ENCODE results near the gene MPRIP. TPM values are rescaled to one million over a fixed set of nuclear protein-coding genes. Genes with fewer than 3 reads are reported as not detected.

MPRIP gene
- total RNA-seq, 1 experiment from 2014 or later, result 132 TPM

DNA sequence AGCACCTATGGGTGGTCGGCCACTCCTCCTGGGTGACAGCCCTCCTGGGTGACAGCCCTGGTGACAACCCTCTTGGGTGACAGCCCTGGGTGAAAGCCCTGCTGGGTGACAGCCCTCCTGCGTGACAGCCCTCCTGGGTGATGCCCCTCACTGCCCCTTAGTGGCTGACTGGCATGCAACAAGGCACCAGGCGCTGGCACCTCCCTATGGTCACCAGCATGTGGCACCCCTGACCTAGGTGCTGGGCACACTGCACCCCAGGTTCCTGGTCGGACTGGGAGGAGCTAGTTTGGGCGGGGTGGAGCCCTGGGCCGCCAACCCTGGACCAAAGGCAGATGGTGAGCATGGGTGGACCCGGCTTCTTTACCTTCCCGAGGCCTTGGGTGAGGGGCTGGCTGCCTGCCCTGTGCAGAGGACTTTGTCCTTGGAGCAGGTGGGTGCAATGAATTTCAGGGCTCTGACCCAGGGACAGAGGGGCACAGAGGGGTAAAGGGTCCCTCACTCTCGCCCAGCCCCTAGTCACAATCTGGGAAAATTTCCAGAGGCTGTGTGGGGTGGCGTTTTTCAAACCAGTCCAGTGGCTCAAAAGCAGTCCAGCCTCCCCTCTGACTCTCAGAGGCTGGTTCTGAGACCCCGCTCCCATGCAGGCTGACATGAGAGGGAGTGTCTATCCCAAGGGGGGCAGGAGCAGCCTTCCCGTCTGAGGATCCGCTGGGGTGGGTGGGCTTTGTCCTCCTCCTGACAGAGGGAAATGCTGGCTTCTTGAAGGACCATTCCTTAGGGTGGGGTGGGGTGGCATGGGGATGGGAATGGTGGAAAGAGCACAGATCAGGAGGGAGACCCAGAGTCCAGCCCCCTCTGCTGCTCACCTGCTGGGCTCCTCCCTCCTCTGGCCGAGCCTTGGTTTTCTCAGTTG is 44.5 kb upstream of the MPRIP start:
- H3K18ac ChIP-seq (ENCODE audit: insufficient read length, low read depth, low read length), result no peak overlapping the region
- no peak overlapping the region for H2BK12ac ChIP-seq (ENCODE audit: insufficient read length, low read depth, low read length)
- H3K27ac ChIP-seq (ENCODE audit: insufficient read length, low read depth, low read length), result no peak overlapping the region
- Mint-ChIP-seq H3K27me3 (ENCODE audit: low read depth) (no peaks in the 10 kb centered on the region), H3K4me3 (no peak overlapping the region), H3K9me3 (peaks cover 2 to 3% of the 10 kb centered on the region in 2 experiments; a peak in 2 of 5 replicates), H3K27ac (no peak overlapping the region), H3K4me1 (peaks cover 2 to 7% of the 10 kb centered on the region in 2 experiments; a peak in 2 of 4 replicates), H3K36me3 (ENCODE audit: insufficient read depth in 1 of 3, low read depth in 3 of 3) (peaks cover 0 to 1% (median 0%) of the 10 kb centered on the region in 3 experiments; a peak in 1 of 7 replicates)
- H2BK20ac ChIP-seq (ENCODE audit: low read depth, low read length, poor library complexity, severe bottlenecking), result no peak overlapping the region
- no peaks in the 10 kb centered on the region for H3K27me3 ChIP-seq (ENCODE audit: insufficient read depth, low read length)
- no peak overlapping the region for H2BK120ac ChIP-seq (ENCODE audit: low read depth, low read length, poor library complexity, severe bottlenecking)
- H2AFZ ChIP-seq (ENCODE audit: low read length), result no peak overlapping the region
- no peak overlapping the region for H3K4ac ChIP-seq (ENCODE audit: low read depth, low read length)
- H4K8ac ChIP-seq (replicated peaks; ENCODE audit: insufficient read length, low read depth, low read length), result no peak overlapping the region
- H4K5ac ChIP-seq (ENCODE audit: insufficient read length, low read depth, low read length), result no peak overlapping the region
- TF ChIP-seq, protein P1, sequence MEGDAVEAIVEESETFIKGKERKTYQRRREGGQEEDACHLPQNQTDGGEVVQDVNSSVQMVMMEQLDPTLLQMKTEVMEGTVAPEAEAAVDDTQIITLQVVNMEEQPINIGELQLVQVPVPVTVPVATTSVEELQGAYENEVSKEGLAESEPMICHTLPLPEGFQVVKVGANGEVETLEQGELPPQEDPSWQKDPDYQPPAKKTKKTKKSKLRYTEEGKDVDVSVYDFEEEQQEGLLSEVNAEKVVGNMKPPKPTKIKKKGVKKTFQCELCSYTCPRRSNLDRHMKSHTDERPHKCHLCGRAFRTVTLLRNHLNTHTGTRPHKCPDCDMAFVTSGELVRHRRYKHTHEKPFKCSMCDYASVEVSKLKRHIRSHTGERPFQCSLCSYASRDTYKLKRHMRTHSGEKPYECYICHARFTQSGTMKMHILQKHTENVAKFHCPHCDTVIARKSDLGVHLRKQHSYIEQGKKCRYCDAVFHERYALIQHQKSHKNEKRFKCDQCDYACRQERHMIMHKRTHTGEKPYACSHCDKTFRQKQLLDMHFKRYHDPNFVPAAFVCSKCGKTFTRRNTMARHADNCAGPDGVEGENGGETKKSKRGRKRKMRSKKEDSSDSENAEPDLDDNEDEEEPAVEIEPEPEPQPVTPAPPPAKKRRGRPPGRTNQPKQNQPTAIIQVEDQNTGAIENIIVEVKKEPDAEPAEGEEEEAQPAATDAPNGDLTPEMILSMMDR (conservative IDR thresholded peaks at IDR 0.05), result no peak
- no peak overlapping the region for H3T11ph ChIP-seq (ENCODE audit: low read length)
- no peak overlapping the region for H3K14ac ChIP-seq (ENCODE audit: insufficient read depth, low read length)
- no peak overlapping the region for H3K23ac ChIP-seq (ENCODE audit: insufficient read length, low read depth, low read length)
- no peak overlapping the region for H2AK5ac ChIP-seq (ENCODE audit: insufficient read length, low read length)
- no peak overlapping the region for H3K4me2 ChIP-seq (ENCODE audit: insufficient read depth, insufficient read length, low read length)
- no peak overlapping the region for H3K9ac ChIP-seq (ENCODE audit: extremely low read depth, insufficient read length, low read length)
- H3K56ac ChIP-seq (ENCODE audit: insufficient read length, low read depth, low read length), result no peak overlapping the region
- no peaks in the 10 kb centered on the region for H3K79me2 ChIP-seq (ENCODE audit: insufficient read depth, low read length)
- H3K4me1 ChIP-seq (ENCODE audit: insufficient read depth, low read length), result no peaks in the 10 kb centered on the region
- no peak for DNase-seq
- H2BK5ac ChIP-seq (ENCODE audit: insufficient read length, low read length), result no peak overlapping the region
- no peaks in the 10 kb centered on the region for H4K20me1 ChIP-seq (ENCODE audit: control insufficient read depth, insufficient read depth, insufficient read length)
- no CpG with 5 or more reads among the region's 14 CpGs for WGBS (ENCODE audit: extremely low coverage, insufficient read length, low lambda C conversion rate)
- H3K23me2 ChIP-seq (ENCODE audit: insufficient read length, low read depth, low read length, poor library complexity, severe bottlenecking), result no peaks in the 10 kb centered on the region
- no peak overlapping the region for H4K91ac ChIP-seq (ENCODE audit: insufficient read length, low read depth, low read length)
- H2BK15ac ChIP-seq (ENCODE audit: low read depth, low read length), result no peak overlapping the region
- no peaks in the 10 kb centered on the region for H3K79me1 ChIP-seq (ENCODE audit: insufficient read depth, low read depth, low read length, poor library complexity, severe bottlenecking)
- no peaks in the 10 kb centered on the region for H3K9me3 ChIP-seq (ENCODE audit: control insufficient read depth, low read depth, low read length)

Measured in H9 (cell line).